SU-DHL-6 (cell line): ENCODE data around the gene RILP.
"Not testable (repeated sequence)": the region's sequence is repeated elsewhere in the genome, so short reads cannot be mapped to it uniquely, and the experiment has no call there.

ENCODE experiments used
- CTCF ChIP-seq: fragments of 200-600 bp; sonication (generic); IDR thresholded peaks from one replicate; pipeline ENCODE4 v1.5.1; 2017; ENCODE audit warnings: antibody characterized with exemption, mild to moderate bottlenecking, low read length, moderate library complexity; ENCODE audit not compliant: insufficient read depth, poor library complexity, severe bottlenecking
- EZH2phosphoT487 ChIP-seq: fragments of 200-600 bp; sonication (generic), shearing (Covaris generic); conservative IDR thresholded peaks from 2 replicates; pipeline ENCODE4 v1.6.1; 2018; ENCODE audit warnings: mild to moderate bottlenecking, antibody characterized with exemption, low read length, moderate library complexity, mixed read lengths

- TF ChIP-seq CTCF, EZH2phosphoT487: not testable (repeated sequence)
These were observed 38.7 kb upstream of the RILP start for GRCh38 chr17:1688405-1688804.
